ENCODE results near the gene NRAS.

DNA sequence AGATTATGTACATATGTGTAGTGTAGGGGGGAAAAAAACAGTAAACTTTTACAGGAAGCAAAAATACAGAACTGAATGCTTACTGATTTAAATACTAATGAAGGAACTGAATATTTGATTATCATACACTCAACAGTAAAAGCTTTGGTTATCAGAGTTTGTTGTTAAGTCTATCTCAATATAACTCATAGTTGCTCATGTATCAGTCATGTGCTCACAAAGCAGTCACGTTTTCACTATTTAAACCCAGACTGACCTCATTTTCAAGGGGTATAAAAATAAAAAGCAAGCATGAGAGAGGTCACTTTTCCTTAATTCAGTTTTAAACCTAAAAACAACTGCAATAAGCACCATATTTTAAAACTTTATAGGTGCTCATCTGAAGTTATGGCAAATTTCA is 6.9 kb upstream of the NRAS start:
- TF ChIP-seq EZH2 (IDR thresholded peaks at IDR 0.05; ENCODE audit: low read length): no peak
- TF ChIP-seq, protein P1, sequence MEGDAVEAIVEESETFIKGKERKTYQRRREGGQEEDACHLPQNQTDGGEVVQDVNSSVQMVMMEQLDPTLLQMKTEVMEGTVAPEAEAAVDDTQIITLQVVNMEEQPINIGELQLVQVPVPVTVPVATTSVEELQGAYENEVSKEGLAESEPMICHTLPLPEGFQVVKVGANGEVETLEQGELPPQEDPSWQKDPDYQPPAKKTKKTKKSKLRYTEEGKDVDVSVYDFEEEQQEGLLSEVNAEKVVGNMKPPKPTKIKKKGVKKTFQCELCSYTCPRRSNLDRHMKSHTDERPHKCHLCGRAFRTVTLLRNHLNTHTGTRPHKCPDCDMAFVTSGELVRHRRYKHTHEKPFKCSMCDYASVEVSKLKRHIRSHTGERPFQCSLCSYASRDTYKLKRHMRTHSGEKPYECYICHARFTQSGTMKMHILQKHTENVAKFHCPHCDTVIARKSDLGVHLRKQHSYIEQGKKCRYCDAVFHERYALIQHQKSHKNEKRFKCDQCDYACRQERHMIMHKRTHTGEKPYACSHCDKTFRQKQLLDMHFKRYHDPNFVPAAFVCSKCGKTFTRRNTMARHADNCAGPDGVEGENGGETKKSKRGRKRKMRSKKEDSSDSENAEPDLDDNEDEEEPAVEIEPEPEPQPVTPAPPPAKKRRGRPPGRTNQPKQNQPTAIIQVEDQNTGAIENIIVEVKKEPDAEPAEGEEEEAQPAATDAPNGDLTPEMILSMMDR (optimal IDR thresholded peaks at IDR 0.05 in 1 of 3, IDR thresholded peaks at IDR 0.05 in 1 of 3, conservative IDR thresholded peaks at IDR 0.05 in 1 of 3; ENCODE audit: extremely low read depth in 1 of 3, insufficient read depth in 2 of 3, low read length in 3 of 3): no peak
